Endothelial cell of umbilical vein (primary cell): ENCODE results near the gene TULP1. TPM values are rescaled to one million over a fixed set of nuclear protein-coding genes. Genes with fewer than 3 reads are reported as not detected.

Experiments
- BruUV-seq: library from RNA; stranded (reverse); fragments of 400-500 nt; replicated peaks from 2 replicates; lab custom pipeline; 2021; lab: Mats Ljungman, UMichigan
- CTCF ChIA-PET: fragments of 300-600, 350-600 bp; sonication (Branson Sonifier 250); formaldehyde crosslinking; loops from one replicate; lab custom pipeline; 2021; ENCODE audit warnings: antibody characterized with exemption, inconsistent platforms; lab: Charles Lee
- POLR2A ChIA-PET: fragments of 300-600, 350-600 bp; sonication (Branson Sonifier 250); formaldehyde crosslinking; loops from one replicate; lab custom pipeline; 2021; ENCODE audit warnings: antibody characterized with exemption, inconsistent platforms; lab: Charles Lee
- DNase-seq: peaks from one replicate; pipeline ENCODE4 v3.0.0-alpha.2; 2011; ENCODE audit warnings: low read depth, low spot score
- FAIRE-seq: peaks from 2 replicates; lab custom pipeline; 2011; peaks lifted over from hg19 to GRCh38; lab: Jason Lieb, UNC
- H2AFZ ChIP-seq: 2 replicates; pipeline ENCODE4 v1.6.0; 2012; ENCODE audit warnings: low read depth, low read length, control low read depth, inconsistent platforms
- H3K27ac ChIP-seq: 2 replicates; pipeline ENCODE4 v1.5.1; 2011; ENCODE audit warnings: low read depth, mild to moderate bottlenecking, control low read depth, low read length, moderate library complexity; ENCODE audit not compliant: insufficient read depth
- H3K27me3 ChIP-seq, 2 experiments: 2 replicates each; pipeline versions ENCODE4 v1.6.0 to v1.6.1; 2011; ENCODE audit warnings: low read length in 2 of 2, mixed read lengths in 1 of 2; ENCODE audit not compliant: control insufficient read depth in 2 of 2, insufficient read depth in 2 of 2
- H3K36me3 ChIP-seq, 2 experiments: 2 replicates in 1 of 2; 3 replicates in 1 of 2; pipeline ENCODE4 v1.5.1; 2011; ENCODE audit warnings: low read length in 2 of 2, mild to moderate bottlenecking in 1 of 2, moderate library complexity in 1 of 2; ENCODE audit not compliant: control insufficient read depth in 2 of 2, insufficient read depth in 2 of 2; ENCODE audit errors: extremely low read depth in 1 of 2
- H3K4me1 ChIP-seq: 3 replicates; pipeline ENCODE4 v1.5.1; 2011; ENCODE audit warnings: mild to moderate bottlenecking, low read length; ENCODE audit not compliant: control insufficient read depth, insufficient read depth; ENCODE audit errors: extremely low read depth
- H3K4me2 ChIP-seq: 2 replicates; pipeline ENCODE4 v1.6.1; 2011; ENCODE audit warnings: low read length, control low read depth, mixed read lengths; ENCODE audit not compliant: insufficient read depth
- H3K4me3 ChIP-seq, 3 experiments: fragments of 200-600 bp in 1 of 3; sonication (generic), shearing (Covaris generic) in 1 of 3; replicated peaks in 1 of 3; 2 replicates each; pipeline ENCODE4 v1.5.1; 2011 to 2016; ENCODE audit warnings: control low read depth in 3 of 3, low read length in 3 of 3, mild to moderate bottlenecking in 2 of 3, inconsistent platforms in 1 of 3, low read depth in 1 of 3, moderate library complexity in 1 of 3; ENCODE audit not compliant: insufficient read depth in 1 of 3
- H3K79me2 ChIP-seq: 2 replicates; pipeline ENCODE4 v1.6.0; 2012; ENCODE audit warnings: low read length, inconsistent platforms; ENCODE audit not compliant: control insufficient read depth, insufficient read depth
- H3K9ac ChIP-seq: replicated peaks from 2 replicates; pipeline ENCODE3; 2011; ENCODE audit warnings: low read length, control low read depth; ENCODE audit not compliant: insufficient read depth; ENCODE audit errors: extremely low read depth
- H3K9me1 ChIP-seq: replicated peaks from 3 replicates; pipeline ENCODE4 v1.6.0; 2011; ENCODE audit warnings: mild to moderate bottlenecking, low read length; ENCODE audit not compliant: control insufficient read depth, insufficient read depth; ENCODE audit errors: extremely low read depth
- H3K9me3 ChIP-seq: replicated peaks from 2 replicates; pipeline ENCODE4 v1.5.1; 2012; ENCODE audit warnings: low read length, inconsistent platforms; ENCODE audit not compliant: control insufficient read depth, insufficient read depth
- H4K20me1 ChIP-seq: replicated peaks from 2 replicates; pipeline ENCODE3; 2011; ENCODE audit warnings: mild to moderate bottlenecking, low read length; ENCODE audit not compliant: control insufficient read depth, insufficient read depth; ENCODE audit errors: extremely low read depth
- CTCF ChIP-seq, 2 donors: IDR thresholded peaks; 1 replicate in 1 of 2; 2 replicates in 1 of 2; pipeline ENCODE4 v1.5.1; 2011; ENCODE audit warnings: low read length in 2 of 2, mild to moderate bottlenecking in 2 of 2, moderate library complexity in 2 of 2, control low read depth in 1 of 2, inconsistent platforms in 1 of 2, low read depth in 1 of 2; ENCODE audit not compliant: insufficient read depth in 1 of 2; ENCODE audit errors: extremely low read depth in 1 of 2
- EZH2 ChIP-seq: IDR thresholded peaks from 2 replicates; pipeline ENCODE4 v1.6.1; 2012; ENCODE audit warnings: borderline replicate concordance, low read depth, mild to moderate bottlenecking, moderate library complexity, low read length, inconsistent platforms; ENCODE audit not compliant: severe bottlenecking
- FOS ChIP-seq: IDR thresholded peaks from 2 replicates; pipeline ENCODE4 v1.6.1; 2011; ENCODE audit warnings: mild to moderate bottlenecking, low read length, moderate library complexity, borderline replicate concordance; ENCODE audit not compliant: insufficient read depth
- GATA2 ChIP-seq: IDR thresholded peaks from 2 replicates; pipeline ENCODE4 v1.7.0; 2011; ENCODE audit warnings: low read depth, mild to moderate bottlenecking, moderate library complexity, mixed read lengths, low read length; ENCODE audit not compliant: insufficient read length, insufficient read depth
- JUN ChIP-seq: IDR thresholded peaks from 2 replicates; pipeline ENCODE4 v1.6.1; 2011; ENCODE audit warnings: borderline replicate concordance, low read depth; ENCODE audit not compliant: insufficient read length, insufficient read depth
- MAX ChIP-seq: IDR thresholded peaks from 2 replicates; pipeline ENCODE4 v1.6.1; 2011; ENCODE audit not compliant: insufficient read depth, insufficient read length
- MYC ChIP-seq: IDR thresholded peaks from one replicate; pipeline ENCODE4 v1.6.1; 2011; ENCODE audit warnings: mild to moderate bottlenecking, low read depth, low read length
- POLR2A ChIP-seq: IDR thresholded peaks from 2 replicates; pipeline ENCODE4 v1.6.1; 2012; ENCODE audit warnings: low read depth, mild to moderate bottlenecking, control low read depth, low read length
- POLR2AphosphoS5 ChIP-seq: IDR thresholded peaks from 2 replicates; pipeline ENCODE4 v1.6.1; 2012; ENCODE audit warnings: low read depth, mild to moderate bottlenecking, control low read depth, low read length, moderate library complexity; ENCODE audit not compliant: insufficient read depth
- dilution Hi-C: fragments of 300-500 bp; cut with MboI; formaldehyde crosslinking; loops from one replicate; pipeline ENCODE4 v1.15.0; 2019; ENCODE audit warnings: low sequenced_read_pairs; ENCODE audit not compliant: extremely low pct_ligation_motif_present
- intact Hi-C: fragments of 100-400 bp; cut with micrococcal nuclease; formaldehyde crosslinking; loops from one replicate; pipeline ENCODE4 v1.10.0; 2022
- polyA plus RNA-seq, 4 experiments: library from polyadenylated mRNA; depleted of rRNA in 3 of 4; stranded (reverse) in 3 of 4; unstranded in 1 of 4; fragments of >200 nt; gene quantifications; 2 replicates each; pipeline versions ENCODE4 v1.2.1 to v1.2.3, GENCODE V29; 2011 to 2012; ENCODE audit warnings: missing spikeins in 1 of 4
- total RNA-seq: library from RNA; stranded (reverse); gene quantifications from 2 replicates; pipeline ENCODE4 v1.2.3, GENCODE V29; 2021

Gene TULP1
- total and polyA plus RNA-seq, 2 donors (not counting 3 experiments of a cell fraction or from before 2014, with no cell fraction given) = not detected

GRCh38 chr6:35474131-35474941, 38.4 kb downstream of the TULP1 start:
- H3K4me3 ChIP-seq = no peak overlapping the region
- H3K36me3 ChIP-seq = peaks cover 7 to 13% of the 10 kb centered on the region in 2 experiments
- H3K9me1 ChIP-seq = no peaks in the 10 kb centered on the region
- FAIRE-seq = no peak
- no peak overlapping the region for H3K27ac ChIP-seq
- POLR2A ChIA-PET = interaction anchor here (0.7 to 0.9 kb wide), 2 partner anchors 8 to 441 kb away, joined by 3 read pairs; no protein-coding TSS in a partner anchor
- CTCF ChIA-PET = no interaction called here
- H3K9ac ChIP-seq = no peak overlapping the region
- H2AFZ ChIP-seq = no peak overlapping the region
- peaks cover 21% of the 10 kb centered on the region for H3K79me2 ChIP-seq
- H3K4me2 ChIP-seq = no peak overlapping the region
- no peaks in the 10 kb centered on the region for H3K27me3 ChIP-seq
- DNase-seq = no peak
- TF ChIP-seq POLR2A (peak; percentile 64), JUN (no peak), MYC (no peak), GATA2 (no peak), CTCF (IDR thresholded peaks at IDR 0.05; ENCODE audit: extremely low read depth in 1 of 2, insufficient read depth in 1 of 2, low read depth in 1 of 2, low read length in 2 of 2) (no peak), EZH2 (no peak), POLR2AphosphoS5 (peak; percentile 52), MAX (no peak), FOS (no peak)
- H3K9me3 ChIP-seq = no peaks in the 10 kb centered on the region
- intact Hi-C loops (no loop called here), dilution Hi-C loops (no loop called here)
- H3K4me1 ChIP-seq = peaks cover 21% of the 10 kb centered on the region
- H4K20me1 ChIP-seq = peaks cover 12% of the 10 kb centered on the region
- no TSS peak for BruUV-seq
